ENCODE measurements around the gene RITA1.

Gene RITA1

GRCh38 chr12:113232089-113232839 is 46.7 kb downstream of the RITA1 start:
- no peak overlapping the region for H3K4me3 ChIP-seq (ENCODE audit: low read depth, low read length)
- DNase-seq (ENCODE audit: low read depth): no peak
- TF ChIP-seq CTCF (IDR thresholded peaks at IDR 0.05; ENCODE audit: low read depth, low read length) (no peak), MYC (IDR thresholded peaks at IDR 0.05; ENCODE audit: low read depth, low read length) (no peak), POLR2A (IDR thresholded peaks at IDR 0.05; ENCODE audit: extremely low read depth, insufficient read length) (no peak), MAX (IDR thresholded peaks at IDR 0.05; ENCODE audit: low read depth, low read length) (no peak)

GRCh38 chr12:113232840-113233585 is 47.5 kb downstream of the RITA1 start:
- H3K4me3 ChIP-seq (ENCODE audit: low read depth, low read length): no peak overlapping the region

GRCh38 chr12:113233967-113234366 is 48.4 kb downstream of the RITA1 start:
- DNase-seq (ENCODE audit: low read depth): no peak
- no peak overlapping the region for H3K4me3 ChIP-seq (ENCODE audit: low read depth, low read length)
- TF ChIP-seq POLR2A (IDR thresholded peaks at IDR 0.05; ENCODE audit: extremely low read depth, insufficient read length) (no peak), MAX (IDR thresholded peaks at IDR 0.05; ENCODE audit: low read depth, low read length) (no peak)

More at GRCh38 chr12:113232840-113233585, 47.5 kb downstream of the RITA1 start:
- DNase-seq (ENCODE audit: low read depth): no peak
- TF ChIP-seq POLR2A (IDR thresholded peaks at IDR 0.05; ENCODE audit: extremely low read depth, insufficient read length) (no peak), MYC (IDR thresholded peaks at IDR 0.05; ENCODE audit: low read depth, low read length) (no peak)

GRCh38 chr12:113234483-113234882 is 49.0 kb downstream of the RITA1 start:
- DNase-seq (ENCODE audit: low read depth): no peak
- H3K4me3 ChIP-seq (ENCODE audit: low read depth, low read length): no peak overlapping the region
- TF ChIP-seq CTCF (IDR thresholded peaks at IDR 0.05; ENCODE audit: low read depth, low read length) (no peak), MYC (IDR thresholded peaks at IDR 0.05; ENCODE audit: low read depth, low read length) (no peak), MAX (IDR thresholded peaks at IDR 0.05; ENCODE audit: low read depth, low read length) (no peak), POLR2A (IDR thresholded peaks at IDR 0.05; ENCODE audit: extremely low read depth, insufficient read length) (no peak)

GRCh38 chr12:113235976-113236375 is 50.5 kb downstream of the RITA1 start:
- TF ChIP-seq POLR2A (IDR thresholded peaks at IDR 0.05; ENCODE audit: extremely low read depth, insufficient read length) (no peak), MAX (IDR thresholded peaks at IDR 0.05; ENCODE audit: low read depth, low read length) (no peak), CTCF (IDR thresholded peaks at IDR 0.05; ENCODE audit: low read depth, low read length) (no peak), MYC (IDR thresholded peaks at IDR 0.05; ENCODE audit: low read depth, low read length) (no peak)
- no peak overlapping the region for H3K4me3 ChIP-seq (ENCODE audit: low read depth, low read length)
- no peak for DNase-seq (ENCODE audit: low read depth)

GRCh38 chr12:113236539-113237399 is 51.2 kb downstream of the RITA1 start:
- H3K4me3 ChIP-seq (ENCODE audit: low read depth, low read length): no peak overlapping the region
- no peak for DNase-seq (ENCODE audit: low read depth)
- no peak for TF ChIP-seq MAX (IDR thresholded peaks at IDR 0.05; ENCODE audit: low read depth, low read length)
- no peak for TF ChIP-seq CTCF (IDR thresholded peaks at IDR 0.05; ENCODE audit: low read depth, low read length)
- TF ChIP-seq POLR2A (IDR thresholded peaks at IDR 0.05; ENCODE audit: extremely low read depth, insufficient read length): no peak
- no peak for TF ChIP-seq MYC (IDR thresholded peaks at IDR 0.05; ENCODE audit: low read depth, low read length)

All from NB4 (cell line).